NAMALWA (cell line): ENCODE results near the gene PLA2G4A.
A peak's percentile ranks its signal among the peaks of the same experiment; 100 is the strongest.

Experiments
- DNase-seq: peaks from one replicate; pipeline ENCODE4 v3.0.0-alpha.2; 2015; ENCODE audit warnings: low spot score

The PLA2G4A gene

GRCh38 chr1:186834399-186834958, 5.7 kb downstream of the PLA2G4A start:
- DNase-seq = no peak

DNA sequence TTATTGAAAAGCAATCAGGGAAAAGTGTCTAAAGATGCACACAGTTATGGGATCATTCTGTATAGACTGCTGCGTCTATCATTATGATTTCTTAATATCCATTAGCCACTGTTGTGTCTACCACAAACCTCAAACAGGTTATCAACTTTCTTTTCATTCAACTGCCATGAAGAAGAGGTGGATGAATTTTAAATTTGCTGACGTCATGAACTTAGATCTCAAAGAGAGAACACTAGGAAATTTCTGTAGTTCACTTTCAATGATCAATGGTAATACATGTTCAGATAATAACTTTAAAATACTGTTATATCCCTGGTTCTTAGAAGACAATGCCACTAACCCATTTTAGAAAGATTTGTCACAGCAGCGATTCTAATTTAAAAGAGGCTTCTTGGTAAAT, 6.7 kb downstream of the PLA2G4A start:
- DNase-seq = no peak

DNA sequence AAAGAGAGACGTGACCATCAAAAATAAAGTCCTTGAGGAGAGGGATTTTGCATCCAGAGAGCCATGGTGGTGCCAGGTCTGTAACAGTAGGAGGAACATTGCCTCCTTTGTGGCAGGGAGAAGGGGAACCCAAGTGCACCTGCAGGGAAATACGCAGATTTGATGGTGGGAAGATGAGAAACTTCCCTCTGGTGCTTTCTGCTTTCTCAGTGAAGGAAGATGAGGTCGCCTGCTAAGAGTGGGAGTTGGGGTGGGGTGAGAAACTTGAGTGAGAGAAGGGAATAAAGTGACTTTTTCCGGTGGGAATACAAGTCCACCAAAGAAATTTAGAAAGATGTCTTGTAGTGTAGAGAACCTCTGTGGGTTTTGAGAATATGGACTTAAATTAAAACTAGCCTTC, 9.1 kb downstream of the PLA2G4A start:
- no peak for DNase-seq

DNA sequence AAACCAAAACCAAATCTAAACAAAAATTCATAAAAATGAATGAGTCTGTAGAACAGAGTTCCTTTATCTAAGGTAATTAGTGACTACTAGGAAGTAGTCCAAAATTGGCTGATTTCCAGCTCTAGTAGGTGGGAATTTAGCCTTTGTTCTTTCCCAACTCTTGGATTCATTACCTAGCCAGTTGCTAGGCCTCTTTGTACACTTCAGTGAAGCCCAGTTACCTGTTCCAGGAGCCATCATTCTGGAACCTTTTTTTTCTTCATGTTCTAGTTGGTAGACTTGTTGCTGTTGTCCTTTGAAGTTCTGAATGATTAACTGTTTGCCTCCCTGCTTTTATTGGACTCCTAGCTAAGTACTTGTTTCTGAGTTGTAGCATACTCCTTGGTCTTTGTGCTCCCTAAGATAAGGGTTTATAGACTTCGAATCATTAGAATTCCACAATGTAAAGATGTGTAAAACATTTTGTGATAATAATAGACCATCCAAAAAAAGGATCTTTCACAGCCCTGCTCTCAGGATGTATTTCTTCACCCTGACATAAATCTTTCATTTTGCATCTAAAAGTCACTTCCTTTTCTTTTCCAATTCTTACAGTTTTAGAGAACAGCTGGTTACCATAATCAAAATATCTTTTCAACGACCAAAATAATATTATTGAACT, 9.8 kb downstream of the PLA2G4A start:
- DNase-seq = no peak

- DNase-seq = no peak
These were observed 10.3 kb downstream of the PLA2G4A start for GRCh38 chr1:186839041-186839400.

DNA sequence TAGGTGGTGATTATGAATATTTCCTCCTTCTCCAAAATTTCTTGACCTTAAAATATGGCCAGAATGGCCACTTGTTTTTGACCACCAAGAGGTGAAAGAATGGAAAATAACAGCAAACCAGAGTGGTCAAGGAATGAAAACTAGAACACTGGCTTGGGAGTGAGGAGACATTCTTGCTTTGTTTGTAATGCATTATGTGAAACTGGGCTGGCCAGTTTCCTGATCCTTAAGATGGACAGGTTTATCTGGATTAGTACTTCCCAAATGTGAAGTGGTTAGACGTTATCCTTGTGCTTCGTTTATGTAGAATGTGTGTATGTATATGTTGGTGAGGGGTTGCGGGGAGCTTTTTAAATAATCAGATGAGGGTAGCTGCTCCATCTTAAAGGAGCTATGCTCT, 12.8 kb downstream of the PLA2G4A start:
- DNase-seq = no peak

GRCh38 chr1:186842547-186842946, 13.8 kb downstream of the PLA2G4A start:
- no peak for DNase-seq

DNA sequence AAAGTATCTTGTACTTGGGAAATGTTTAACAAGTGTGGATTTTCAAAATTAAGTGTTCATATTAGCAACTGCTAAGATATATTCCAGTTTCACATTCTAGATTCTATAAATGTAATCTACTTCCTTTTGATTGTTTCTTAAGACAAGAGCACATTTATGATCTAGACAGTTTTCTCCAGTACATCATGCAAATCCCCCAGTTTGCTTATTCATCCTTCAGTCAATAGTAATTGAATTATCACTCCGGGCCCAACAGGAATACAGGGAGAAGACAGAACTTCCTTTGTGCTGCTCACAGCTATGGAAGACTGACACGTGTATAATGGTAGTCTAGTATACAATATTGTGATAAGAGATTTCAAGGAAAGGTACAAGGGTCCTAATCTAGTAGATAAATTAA, 14.5 kb downstream of the PLA2G4A start:
- no peak for DNase-seq

DNA sequence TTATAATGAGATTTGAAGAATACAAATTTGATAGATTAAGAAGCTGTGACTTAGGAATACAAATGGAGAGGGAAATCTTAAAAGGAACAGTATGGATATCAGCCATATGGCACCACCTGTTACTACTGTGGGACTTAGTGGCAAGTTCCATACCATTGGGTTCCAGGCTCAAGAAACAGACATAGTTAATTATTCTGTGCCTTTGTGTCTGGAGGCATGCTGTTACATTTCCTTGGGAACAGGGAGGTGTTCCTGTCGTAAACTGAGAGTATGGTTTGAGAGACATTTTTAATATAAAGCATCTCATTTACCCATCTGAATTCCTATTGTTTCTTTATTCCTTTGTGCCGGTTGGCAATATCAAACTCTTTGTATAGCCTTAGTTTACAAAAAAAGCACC, 15.2 kb downstream of the PLA2G4A start:
- no peak for DNase-seq

GRCh38 chr1:186845576-186846210, 16.9 kb downstream of the PLA2G4A start:
- DNase-seq = no peak

- no peak for DNase-seq
These were observed 19.9 kb downstream of the PLA2G4A start for GRCh38 chr1:186848509-186849130.

GRCh38 chr1:186849271-186849671, 20.5 kb downstream of the PLA2G4A start:
- DNase-seq = no peak

- no peak for DNase-seq
These were observed 21.1 kb downstream of the PLA2G4A start for GRCh38 chr1:186849826-186850225.

DNA sequence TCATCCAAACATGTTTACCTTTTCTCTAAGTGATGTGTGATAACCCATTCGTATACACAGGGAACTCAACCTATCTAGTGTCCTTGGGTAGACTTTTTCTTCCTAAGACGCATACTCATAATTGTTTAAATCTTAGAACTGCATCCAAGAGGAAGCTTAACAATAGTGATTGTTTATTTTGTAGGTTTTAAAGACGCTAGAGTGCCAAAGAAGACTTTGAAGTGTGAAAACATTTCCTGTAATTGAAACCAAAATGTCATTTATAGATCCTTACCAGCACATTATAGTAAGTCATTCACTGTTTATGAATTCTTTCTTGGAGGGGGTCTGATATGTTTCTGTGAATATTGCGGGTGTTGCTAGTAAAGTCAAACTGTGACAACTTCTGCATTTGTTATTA, 25.4 kb downstream of the PLA2G4A start:
- no peak for DNase-seq

GRCh38 chr1:186858923-186859322, 30.2 kb downstream of the PLA2G4A start:
- no peak for DNase-seq

DNA sequence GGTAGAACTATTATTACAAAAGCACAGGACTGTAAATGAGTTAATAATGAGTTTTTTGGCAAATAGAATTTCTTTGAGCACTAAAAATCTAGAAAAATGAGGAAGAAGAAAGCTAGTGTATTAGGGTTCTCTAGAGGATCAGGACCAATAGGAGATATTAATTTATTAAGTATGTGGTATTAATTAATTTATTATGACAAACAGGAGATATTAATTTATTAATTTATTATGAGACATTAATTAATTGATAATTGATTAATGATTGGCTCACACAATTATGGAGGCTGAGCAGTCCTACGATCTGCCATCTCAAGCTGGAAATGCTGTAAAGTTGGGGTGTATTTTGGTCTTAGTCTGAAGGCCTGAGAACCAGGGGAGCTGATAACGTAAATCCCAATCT, 31.2 kb downstream of the PLA2G4A start:
- DNase-seq = no peak

GRCh38 chr1:186864296-186864695, 35.5 kb downstream of the PLA2G4A start:
- no peak for DNase-seq

DNA sequence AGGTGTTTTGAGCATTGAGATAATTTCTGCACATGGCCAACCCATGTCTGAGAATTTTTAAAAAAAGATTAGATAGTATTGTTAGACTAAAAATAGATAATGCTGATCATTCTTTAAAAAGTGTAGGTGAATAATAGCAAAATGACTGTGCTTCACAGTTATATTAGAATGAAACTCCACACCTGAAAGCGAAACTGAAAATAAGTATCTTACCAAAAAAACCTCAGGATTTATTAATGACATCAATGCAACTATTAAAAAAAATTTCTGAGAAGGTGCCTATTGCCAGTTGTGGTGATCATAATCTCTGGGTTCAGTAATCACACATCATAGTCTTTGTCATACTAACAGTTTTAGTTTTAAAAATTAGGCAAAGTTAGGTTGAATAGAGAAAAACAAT, 36.5 kb downstream of the PLA2G4A start:
- peak; percentile 5 for DNase-seq

GRCh38 chr1:186865857-186866256, 37.1 kb downstream of the PLA2G4A start:
- no peak for DNase-seq

DNA sequence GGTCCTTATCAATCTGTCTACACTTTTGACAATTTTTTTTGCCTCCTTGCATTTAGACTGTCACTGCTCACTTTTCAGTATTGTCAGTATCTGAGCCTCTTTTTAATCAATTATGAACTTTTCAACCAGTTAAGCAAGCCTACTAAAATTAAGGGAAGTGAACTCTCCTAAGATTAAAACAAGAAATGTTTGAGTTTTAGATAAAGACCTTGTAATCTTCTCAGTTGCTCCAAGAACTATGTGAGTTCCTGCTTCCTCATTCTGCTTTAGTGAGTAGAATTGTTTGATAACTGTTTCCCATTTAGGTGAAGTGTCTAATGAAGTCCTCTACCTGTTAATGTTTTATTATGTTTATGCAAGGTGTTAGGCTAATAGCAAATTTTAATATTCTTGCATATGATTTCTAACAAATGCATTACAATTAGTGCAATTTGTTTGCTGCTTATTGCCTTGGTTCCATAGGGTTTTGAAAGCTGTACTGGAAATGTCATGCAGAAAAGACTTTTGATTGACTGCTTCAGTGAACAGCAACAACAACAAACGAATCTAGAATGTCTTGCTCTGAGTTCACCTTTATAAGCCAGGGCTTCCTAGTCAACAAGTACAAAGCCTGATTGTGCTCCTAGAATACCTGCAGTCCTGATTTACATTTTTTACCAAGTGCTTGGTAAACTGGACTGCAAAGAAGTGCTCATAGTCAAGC, 40.9 kb downstream of the PLA2G4A start:
- no peak for DNase-seq

DNA sequence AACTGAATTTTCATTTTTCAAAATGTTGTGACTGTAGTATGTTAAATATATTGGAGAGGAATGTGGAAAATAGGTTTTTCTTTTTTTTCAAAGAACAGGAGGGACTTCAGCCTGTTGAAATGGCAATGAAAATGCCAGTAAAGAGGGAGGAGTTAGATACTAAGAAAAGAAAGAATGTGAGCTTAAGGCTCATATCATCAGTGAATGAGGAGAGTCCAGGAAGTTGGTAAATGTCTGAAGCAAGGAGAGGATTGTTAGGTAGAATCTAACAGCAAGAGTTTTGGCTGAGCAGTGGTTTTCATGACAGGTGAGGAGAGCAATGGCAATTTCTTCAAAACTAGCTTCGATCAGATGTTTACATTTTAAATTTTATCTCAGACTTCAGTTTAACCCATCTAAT, 43.0 kb downstream of the PLA2G4A start:
- no peak for DNase-seq

GRCh38 chr1:186872291-186872690, 43.5 kb downstream of the PLA2G4A start:
- no peak for DNase-seq

DNA sequence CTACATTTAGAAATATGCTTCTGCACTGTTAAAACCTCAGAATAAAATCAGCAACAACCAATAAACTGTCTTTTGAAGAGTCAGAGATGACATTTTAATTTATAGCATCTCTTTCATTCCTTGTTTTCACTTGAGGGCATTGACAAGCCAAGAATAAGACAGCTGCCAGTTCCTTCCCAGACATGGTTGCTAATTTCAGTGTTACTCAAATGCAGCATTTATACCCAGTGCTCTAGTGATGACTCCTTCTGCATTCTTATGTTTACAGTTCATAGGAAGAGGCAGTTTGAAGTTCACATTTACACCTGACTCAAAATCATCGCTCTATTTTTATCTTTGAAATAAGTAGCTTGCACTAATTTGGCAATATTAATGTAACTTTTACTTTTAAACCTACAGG, 44.9 kb downstream of the PLA2G4A start:
- DNase-seq = no peak
